Uterus (tissue), 2 donors: Measurements from ENCODE around the gene SH3RF3.

Experiments
- POLR2A ChIP-seq, 2 donors: fragments of 450-650 bp; IDR thresholded peaks; one replicate each; pipeline ENCODE4 v1.6.1; 2016; ENCODE audit warnings: antibody characterized with exemption in 2 of 2, mild to moderate bottlenecking in 1 of 2, moderate library complexity in 1 of 2
- TF ChIP-seq, protein P1 (sequence below), 4 experiments: fragments of 200-600 bp in 2 of 4; fragments of 450-650 bp in 2 of 4; sonication (generic) in 2 of 4; IDR thresholded peaks; one replicate each; pipeline ENCODE4 v1.5.1; 2016 to 2019; ENCODE audit warnings: antibody characterized with exemption in 4 of 4, mild to moderate bottlenecking in 2 of 4, moderate library complexity in 1 of 4

DNA sequence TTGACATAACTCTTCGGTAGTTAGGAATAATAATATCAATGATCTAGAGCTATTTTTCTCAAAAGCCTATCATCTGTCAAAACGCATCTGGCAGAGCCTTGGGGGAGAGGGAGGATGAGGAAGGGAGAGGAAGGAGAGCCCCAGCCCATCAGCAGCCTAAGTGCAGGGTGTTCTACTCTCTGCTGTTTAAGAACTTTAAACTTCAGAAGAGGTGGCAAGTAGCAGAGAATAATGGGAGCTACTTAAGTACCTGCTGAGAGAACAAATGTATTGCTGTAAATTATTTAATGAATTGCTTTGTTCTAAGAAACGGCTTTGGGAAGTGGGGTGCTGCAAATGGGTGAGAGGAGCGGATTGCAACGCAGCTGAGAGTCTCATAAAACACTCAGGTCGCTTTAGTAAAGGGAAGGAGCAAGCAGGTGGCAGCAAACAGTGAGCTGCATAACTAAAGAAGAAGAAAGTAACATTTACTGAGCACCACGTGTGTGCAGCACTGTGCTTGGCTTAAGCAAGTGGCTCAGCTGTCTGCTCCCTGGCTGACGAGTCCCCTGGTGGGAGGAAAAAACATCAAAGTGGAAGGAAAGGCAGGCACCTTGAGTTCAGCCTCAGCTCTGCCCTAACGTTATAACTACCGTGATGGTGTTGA, 26.3 kb upstream of the SH3RF3 start:
- TF ChIP-seq, protein P1, sequence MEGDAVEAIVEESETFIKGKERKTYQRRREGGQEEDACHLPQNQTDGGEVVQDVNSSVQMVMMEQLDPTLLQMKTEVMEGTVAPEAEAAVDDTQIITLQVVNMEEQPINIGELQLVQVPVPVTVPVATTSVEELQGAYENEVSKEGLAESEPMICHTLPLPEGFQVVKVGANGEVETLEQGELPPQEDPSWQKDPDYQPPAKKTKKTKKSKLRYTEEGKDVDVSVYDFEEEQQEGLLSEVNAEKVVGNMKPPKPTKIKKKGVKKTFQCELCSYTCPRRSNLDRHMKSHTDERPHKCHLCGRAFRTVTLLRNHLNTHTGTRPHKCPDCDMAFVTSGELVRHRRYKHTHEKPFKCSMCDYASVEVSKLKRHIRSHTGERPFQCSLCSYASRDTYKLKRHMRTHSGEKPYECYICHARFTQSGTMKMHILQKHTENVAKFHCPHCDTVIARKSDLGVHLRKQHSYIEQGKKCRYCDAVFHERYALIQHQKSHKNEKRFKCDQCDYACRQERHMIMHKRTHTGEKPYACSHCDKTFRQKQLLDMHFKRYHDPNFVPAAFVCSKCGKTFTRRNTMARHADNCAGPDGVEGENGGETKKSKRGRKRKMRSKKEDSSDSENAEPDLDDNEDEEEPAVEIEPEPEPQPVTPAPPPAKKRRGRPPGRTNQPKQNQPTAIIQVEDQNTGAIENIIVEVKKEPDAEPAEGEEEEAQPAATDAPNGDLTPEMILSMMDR (IDR thresholded peaks at IDR 0.05) = no peak
- no peak for TF ChIP-seq POLR2A (IDR thresholded peaks at IDR 0.05)
